ENCODE data around the gene SFRP2.

The SFRP2 gene

GRCh38 chr4:153788413-153789276, at the start of gene SFRP2:
TSS of gene SFRP2 (minus strand) at chr4:153789083. CDS start at chr4:153788835, 248 bp downstream.
- DNase-seq (ENCODE audit: low read depth in 1 of 2, low spot score in 1 of 2), result no peak

GRCh38 chr4:153838564-153838963, 49.7 kb upstream of the SFRP2 start:
- DNase-seq (ENCODE audit: low read depth in 1 of 2, low spot score in 1 of 2), result no peak

GRCh38 chr4:153834901-153835300, 46.0 kb upstream of the SFRP2 start:
- no peak for DNase-seq (ENCODE audit: low read depth in 1 of 2, low spot score in 1 of 2)

- no peak for DNase-seq (ENCODE audit: low read depth in 1 of 2, low spot score in 1 of 2)
Measured at GRCh38 chr4:153832720-153833287, 43.9 kb upstream of the SFRP2 start.

- DNase-seq (ENCODE audit: low read depth in 1 of 2, low spot score in 1 of 2), result no peak
Measured at GRCh38 chr4:153832054-153832453, 43.2 kb upstream of the SFRP2 start.

GRCh38 chr4:153831245-153831644, 42.4 kb upstream of the SFRP2 start:
- no peak for DNase-seq (ENCODE audit: low read depth in 1 of 2, low spot score in 1 of 2)

GRCh38 chr4:153825691-153826090, 36.8 kb upstream of the SFRP2 start:
- DNase-seq (ENCODE audit: low read depth in 1 of 2, low spot score in 1 of 2), result no peak

GRCh38 chr4:153825126-153825525, 36.2 kb upstream of the SFRP2 start:
- no peak for DNase-seq (ENCODE audit: low read depth in 1 of 2, low spot score in 1 of 2)

GRCh38 chr4:153824501-153824900, 35.6 kb upstream of the SFRP2 start:
- DNase-seq (ENCODE audit: low read depth in 1 of 2, low spot score in 1 of 2), result no peak

GRCh38 chr4:153823483-153823882, 34.6 kb upstream of the SFRP2 start:
- no peak for DNase-seq (ENCODE audit: low read depth in 1 of 2, low spot score in 1 of 2)

- DNase-seq (ENCODE audit: low read depth in 1 of 2, low spot score in 1 of 2), result no peak
Measured at GRCh38 chr4:153822316-153822715, 33.4 kb upstream of the SFRP2 start.

GRCh38 chr4:153817466-153817865, 28.6 kb upstream of the SFRP2 start:
- no peak for DNase-seq (ENCODE audit: low read depth in 1 of 2, low spot score in 1 of 2)

GRCh38 chr4:153816542-153816941, 27.7 kb upstream of the SFRP2 start:
- no peak for DNase-seq (ENCODE audit: low read depth in 1 of 2, low spot score in 1 of 2)

GRCh38 chr4:153814789-153815188, 25.9 kb upstream of the SFRP2 start:
- DNase-seq (ENCODE audit: low read depth in 1 of 2, low spot score in 1 of 2), result no peak

- no peak for DNase-seq (ENCODE audit: low read depth in 1 of 2, low spot score in 1 of 2)
Measured at GRCh38 chr4:153809916-153810810, 21.3 kb upstream of the SFRP2 start.

GRCh38 chr4:153809307-153809706, 20.4 kb upstream of the SFRP2 start:
- DNase-seq (ENCODE audit: low read depth in 1 of 2, low spot score in 1 of 2), result peak in 1 of 2 donors; percentile 46

- no peak for DNase-seq (ENCODE audit: low read depth in 1 of 2, low spot score in 1 of 2)
Measured at GRCh38 chr4:153808175-153808574, 19.3 kb upstream of the SFRP2 start.

GRCh38 chr4:153806073-153806472, 17.2 kb upstream of the SFRP2 start:
- no peak for DNase-seq (ENCODE audit: low read depth in 1 of 2, low spot score in 1 of 2)

- DNase-seq (ENCODE audit: low read depth in 1 of 2, low spot score in 1 of 2), result no peak
Measured at GRCh38 chr4:153804722-153805121, 15.8 kb upstream of the SFRP2 start.

GRCh38 chr4:153799694-153800074, 10.8 kb upstream of the SFRP2 start:
- no peak for DNase-seq (ENCODE audit: low read depth in 1 of 2, low spot score in 1 of 2)

- no peak for DNase-seq (ENCODE audit: low read depth in 1 of 2, low spot score in 1 of 2)
Measured at GRCh38 chr4:153798901-153799693, 10.2 kb upstream of the SFRP2 start.

Data from activated CD4-positive, alpha-beta T cell treated with anti-CD3 and anti-CD28 coated beads, Interleukin-2, amount 50 U/mL, for 24 hours (primary cell).